Upper lobe of right lung (tissue), 1 donor: ENCODE data around the gene TCHP. TPM values are rescaled to one million over a fixed set of nuclear protein-coding genes. Genes with fewer than 3 reads are reported as not detected.

ENCODE experiments used
- ATAC-seq: fragments of 200-7000 bp; cut with Tn5 transposase; one replicate; pipeline ENCODE4 v1.9.1; 2020; ENCODE audit warnings: mild to moderate bottlenecking, moderate library complexity
- DNase-seq: peaks from one replicate; pipeline ENCODE4 v3.0.0-alpha.2; 2020
- H3K27ac ChIP-seq: fragments of 200-600 bp; one replicate; pipeline ENCODE4 v1.8.0; 2022
- H3K27me3 ChIP-seq: fragments of 200-600 bp; one replicate; pipeline ENCODE4 v1.8.0; 2022; ENCODE audit warnings: mild to moderate bottlenecking
- H3K36me3 ChIP-seq: fragments of 200-600 bp; one replicate; pipeline ENCODE4 v1.8.0; 2022
- H3K4me1 ChIP-seq: fragments of 200-600 bp; one replicate; pipeline ENCODE4 v1.8.0; 2022
- H3K4me3 ChIP-seq: fragments of 200-600 bp; one replicate; pipeline ENCODE4 v1.8.0; 2022; ENCODE audit warnings: mild to moderate bottlenecking
- H3K9me3 ChIP-seq: fragments of 200-600 bp; one replicate; pipeline ENCODE4 v1.8.0; 2022
- CTCF ChIP-seq: fragments of 200-600 bp; IDR thresholded peaks from one replicate; pipeline ENCODE4 v1.8.0; 2022; ENCODE audit warnings: antibody characterized with exemption
- intact Hi-C: fragments of 100-400 bp; cut with DNase I; formaldehyde crosslinking; loops from one replicate; pipeline ENCODE4 v1.11.0; 2022
- total RNA-seq: library from RNA; stranded (reverse); fragmentation: NEBNext Ultra II Directional; extraction: Animal tissue kit (Norgen Biotek cat#: 25700); gene quantifications from one replicate; pipeline ENCODE4 v1.2.1, GENCODE V29; 2021
- donor health status: DM: no; HTN: yes; CAD: no; lungs with severe emphysema.

The TCHP gene
- total RNA-seq, 1 donor from 2014 or later, result 16.5 TPM

GRCh38 chr12:109902891-109903418, 2.9 kb downstream of the TCHP start:
- Histone ChIP-seq H3K4me1 (peaks cover 16% of the 10 kb centered on the region), H3K36me3 (peaks cover 50% of the 10 kb centered on the region), H3K27me3 (no peaks in the 10 kb centered on the region), H3K9me3 (no peaks in the 10 kb centered on the region), H3K27ac (no peak overlapping the region), H3K4me3 (no peak overlapping the region)
- no peak for TF ChIP-seq CTCF
- DNase-seq, result no peak
- intact Hi-C loops, result no loop called here
- no peak for ATAC-seq

- peaks cover 74% of the 10 kb centered on the region for H3K36me3 ChIP-seq
- TF ChIP-seq CTCF, result no peak
- H3K4me3 ChIP-seq, result no peak overlapping the region
- peaks cover 16% of the 10 kb centered on the region for H3K4me1 ChIP-seq
- no peak for DNase-seq
- H3K27me3 ChIP-seq, result no peaks in the 10 kb centered on the region
- H3K27ac ChIP-seq, result no peak overlapping the region
- H3K9me3 ChIP-seq, result no peaks in the 10 kb centered on the region
- ATAC-seq, result no peak
- intact Hi-C loops, result no loop called here
These were observed 5.2 kb downstream of the TCHP start for GRCh38 chr12:109905301-109905700.

GRCh38 chr12:109910254-109910968, 10.3 kb downstream of the TCHP start:
- ATAC-seq (no peak), DNase-seq (no peak)
- Histone ChIP-seq H3K9me3 (no peaks in the 10 kb centered on the region), H3K36me3 (peaks cover 92% of the 10 kb centered on the region), H3K4me1 (no peaks in the 10 kb centered on the region), H3K27ac (no peak overlapping the region), H3K27me3 (no peaks in the 10 kb centered on the region), H3K4me3 (no peak overlapping the region)
- intact Hi-C loops, result no loop called here
- no peak for TF ChIP-seq CTCF

GRCh38 chr12:109910969-109911348, 10.9 kb downstream of the TCHP start:
- Histone ChIP-seq H3K4me1 (no peaks in the 10 kb centered on the region), H3K27me3 (no peaks in the 10 kb centered on the region), H3K9me3 (no peaks in the 10 kb centered on the region), H3K4me3 (no peak overlapping the region), H3K36me3 (peaks cover 92% of the 10 kb centered on the region), H3K27ac (no peak overlapping the region)
- ATAC-seq, result no peak
- no peak for DNase-seq
- TF ChIP-seq CTCF, result no peak
- intact Hi-C loops, result no loop called here

- H3K27me3 ChIP-seq, result no peaks in the 10 kb centered on the region
- no peaks in the 10 kb centered on the region for H3K4me1 ChIP-seq
- H3K36me3 ChIP-seq, result peaks cover 92% of the 10 kb centered on the region
- intact Hi-C loops, result no loop called here
- no peak overlapping the region for H3K4me3 ChIP-seq
- H3K9me3 ChIP-seq, result no peaks in the 10 kb centered on the region
- no peak for ATAC-seq
- TF ChIP-seq CTCF, result no peak
- H3K27ac ChIP-seq, result no peak overlapping the region
- DNase-seq, result no peak
These were observed 12.8 kb downstream of the TCHP start for GRCh38 chr12:109912855-109913321.
